Subcutaneous adipose tissue (tissue), 4 donors: Measurements from ENCODE around the gene NAP1L1. TPM values are rescaled to one million over a fixed set of nuclear protein-coding genes. Genes with fewer than 3 reads are reported as not detected.

ENCODE experiments used
- CTCF ChIP-seq: fragments of 450-650 bp; IDR thresholded peaks from one replicate; pipeline ENCODE4 v1.5.1; 2016; ENCODE audit warnings: low read depth, mild to moderate bottlenecking, control low read depth, antibody characterized with exemption, moderate library complexity
- total RNA-seq, 4 donors: library from RNA; depleted of rRNA; stranded (reverse); fragments of >200 nt; gene quantifications; one replicate each; pipeline ENCODE4 v1.1.0, GENCODE V29; 2016

Gene NAP1L1
- total RNA-seq, 4 donors from 2014 or later, result 434 to 738 (median 574) TPM

- TF ChIP-seq CTCF, result no peak
These were observed 32.7 kb upstream of the NAP1L1 start for GRCh38 chr12:76117067-76117691.

GRCh38 chr12:76113800-76114757 lies 29.6 kb upstream of the NAP1L1 start:
- TF ChIP-seq CTCF, result no peak

- no peak for TF ChIP-seq CTCF
These were observed 26.8 kb upstream of the NAP1L1 start for GRCh38 chr12:76111209-76111749.

GRCh38 chr12:76109879-76110278 lies 25.4 kb upstream of the NAP1L1 start:
- TF ChIP-seq CTCF, result no peak

GRCh38 chr12:76108356-76108755 lies 23.9 kb upstream of the NAP1L1 start:
- TF ChIP-seq CTCF, result no peak

GRCh38 chr12:76106631-76107030 lies 22.1 kb upstream of the NAP1L1 start:
- TF ChIP-seq CTCF, result no peak

GRCh38 chr12:76103958-76104357 lies 19.5 kb upstream of the NAP1L1 start:
- no peak for TF ChIP-seq CTCF
